Natural killer cell (primary cell): ENCODE results near the gene UAP1L1. TPM values are rescaled to one million over a fixed set of nuclear protein-coding genes. Genes with fewer than 3 reads are reported as not detected.
A peak's percentile ranks its signal among the peaks of the same experiment; 100 is the strongest.

Source experiments
- ATAC-seq, 3 donors: fragments of 150-1000 bp in 2 of 3; fragments of 200-7000 bp in 1 of 3; cut with Tn5 transposase; 1 replicate in 1 of 3; 2 replicates in 2 of 3; pipeline ENCODE4 v1.10.0; 2021; ENCODE audit warnings: mild to moderate bottlenecking in 2 of 3, moderate library complexity in 2 of 3
- DNase-seq, 2 donors: peaks; one replicate each; pipeline versions ENCODE4 v3.0.0 to v3.0.0-alpha.2; 2013 to 2021; ENCODE audit warnings: mixed read lengths in 1 of 2
- H3K27ac ChIP-seq: one replicate; pipeline ENCODE4 v1.5.1; 2013; ENCODE audit warnings: mild to moderate bottlenecking, low read length
- H3K27me3 ChIP-seq: one replicate; pipeline ENCODE4 v1.6.1; 2013; ENCODE audit warnings: low read length; ENCODE audit not compliant: control insufficient read depth, insufficient read depth
- H3K36me3 ChIP-seq: one replicate; pipeline ENCODE4 v1.6.1; 2013; ENCODE audit warnings: low read length; ENCODE audit not compliant: control insufficient read depth, insufficient read depth
- H3K4me1 ChIP-seq: one replicate; pipeline ENCODE4 v1.6.1; 2013; ENCODE audit warnings: low read length; ENCODE audit not compliant: control insufficient read depth, insufficient read depth
- H3K4me3 ChIP-seq: one replicate; pipeline ENCODE4 v1.5.1; 2013; ENCODE audit warnings: low read length
- H3K9me3 ChIP-seq: one replicate; pipeline ENCODE4 v1.6.1; 2013; ENCODE audit warnings: low read length; ENCODE audit not compliant: control insufficient read depth, insufficient read depth
- H3K27ac Mint-ChIP-seq, 2 donors: one replicate each; pipeline ENCODE4 v1.8.0; 2022; ENCODE audit warnings: mild to moderate bottlenecking in 2 of 2, mixed read lengths in 2 of 2, moderate library complexity in 1 of 2
- H3K27me3 Mint-ChIP-seq, 2 donors: one replicate each; pipeline ENCODE4 v1.8.0; 2022; ENCODE audit warnings: low read depth in 2 of 2, mixed read lengths in 2 of 2
- H3K36me3 Mint-ChIP-seq: one replicate; pipeline ENCODE4 v1.8.0; 2022; ENCODE audit warnings: mixed read lengths
- H3K4me1 Mint-ChIP-seq, 2 donors: one replicate each; pipeline ENCODE4 v1.8.0; 2022; ENCODE audit warnings: mixed read lengths in 2 of 2
- H3K4me3 Mint-ChIP-seq: one replicate; pipeline ENCODE4 v1.8.0; 2022; ENCODE audit warnings: mild to moderate bottlenecking, moderate library complexity, mixed read lengths
- H3K9me3 Mint-ChIP-seq, 2 donors: one replicate each; pipeline ENCODE4 v1.8.0; 2022; ENCODE audit warnings: mixed read lengths in 2 of 2
- WGBS: methylation state at CpG from one replicate; pipeline ENCODE4 v1.1.7; 2013; ENCODE audit warnings: missing lambda C conversion rate; ENCODE audit not compliant: insufficient coverage; 5-methylcytosine and 5-hydroxymethylcytosine counted together
- intact Hi-C: fragments of 100-400 bp; cut with micrococcal nuclease; formaldehyde crosslinking; loops from one replicate; pipeline ENCODE4 v1.14.2; 2022
- total RNA-seq, 4 donors: library from RNA; stranded (reverse); fragments of 120-200 nt in 1 of 4; gene quantifications; one replicate each; pipeline versions ENCODE4 v1.2.3 to v1.2.4, GENCODE V29; 2013 to 2022
- TF ChIP-seq, protein P1 (sequence below): fragments of 200-600 bp; IDR thresholded peaks from one replicate; pipeline ENCODE4 v1.8.0; 2022; ENCODE audit warnings: antibody characterized with exemption

UAP1L1 gene
- total RNA-seq, 3 donors from 2014 or later (not counting 1 experiment from before 2014, with no cell fraction given): 10.5 to 25.8 (median 19.3) TPM

DNA sequence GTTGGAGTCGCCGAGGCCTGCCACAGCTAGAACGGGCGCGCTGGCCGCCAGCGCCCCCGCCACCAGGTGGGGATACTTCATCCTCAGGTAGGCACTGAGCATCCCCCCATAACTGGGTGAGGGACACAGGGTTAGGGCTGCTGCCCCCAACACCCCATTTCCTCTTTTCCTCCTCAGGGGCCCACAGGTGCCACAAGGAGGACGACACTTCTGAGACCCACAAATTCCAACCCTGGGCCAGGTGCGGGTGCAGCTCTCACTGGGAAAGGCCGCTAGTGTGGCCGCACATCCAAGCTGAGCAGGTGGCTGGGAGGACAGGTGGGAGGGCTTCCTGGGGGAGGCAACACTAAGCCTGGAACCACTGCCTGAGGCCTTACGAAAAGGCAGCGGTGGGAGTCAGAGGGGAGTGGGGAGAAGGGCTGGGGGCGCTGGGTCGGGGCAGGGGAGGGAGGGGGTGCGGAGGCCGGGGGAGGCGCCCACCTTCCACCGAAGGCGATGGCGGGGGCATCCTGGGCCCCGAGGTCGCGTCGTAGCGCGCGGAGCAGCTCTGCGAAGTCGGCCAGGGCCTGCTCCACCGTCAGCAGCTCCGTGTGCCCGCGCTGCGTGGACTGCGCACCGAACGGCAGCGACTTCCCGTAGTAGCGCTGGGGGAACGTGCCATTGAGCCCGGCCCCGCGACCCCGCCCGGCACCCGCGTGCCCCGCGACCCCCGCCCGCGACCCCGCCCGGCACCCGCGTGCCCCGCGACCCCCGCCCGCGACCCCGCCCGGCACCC is 36.3 kb downstream of the UAP1L1 start:
- H3K27me3 Mint-ChIP-seq: no peaks in the 10 kb centered on the region
- peak in 1 of 2 donors; percentile 70 for DNase-seq
- no peaks in the 10 kb centered on the region for H3K9me3 Mint-ChIP-seq
- Histone ChIP-seq H3K27ac (no peak overlapping the region), H3K27me3 (no peaks in the 10 kb centered on the region), H3K36me3 (peaks cover 29% of the 10 kb centered on the region), H3K4me1 (peaks cover 18% of the 10 kb centered on the region), H3K4me3 (no peak overlapping the region), H3K9me3 (no peaks in the 10 kb centered on the region)
- WGBS: 30% methylated on average over 66 of the region's 66 CpGs
- ATAC-seq: peak in 2 of 3 donors; percentile 32 to 52
- H3K27ac Mint-ChIP-seq: no peak overlapping the region
- TF ChIP-seq, protein P1, sequence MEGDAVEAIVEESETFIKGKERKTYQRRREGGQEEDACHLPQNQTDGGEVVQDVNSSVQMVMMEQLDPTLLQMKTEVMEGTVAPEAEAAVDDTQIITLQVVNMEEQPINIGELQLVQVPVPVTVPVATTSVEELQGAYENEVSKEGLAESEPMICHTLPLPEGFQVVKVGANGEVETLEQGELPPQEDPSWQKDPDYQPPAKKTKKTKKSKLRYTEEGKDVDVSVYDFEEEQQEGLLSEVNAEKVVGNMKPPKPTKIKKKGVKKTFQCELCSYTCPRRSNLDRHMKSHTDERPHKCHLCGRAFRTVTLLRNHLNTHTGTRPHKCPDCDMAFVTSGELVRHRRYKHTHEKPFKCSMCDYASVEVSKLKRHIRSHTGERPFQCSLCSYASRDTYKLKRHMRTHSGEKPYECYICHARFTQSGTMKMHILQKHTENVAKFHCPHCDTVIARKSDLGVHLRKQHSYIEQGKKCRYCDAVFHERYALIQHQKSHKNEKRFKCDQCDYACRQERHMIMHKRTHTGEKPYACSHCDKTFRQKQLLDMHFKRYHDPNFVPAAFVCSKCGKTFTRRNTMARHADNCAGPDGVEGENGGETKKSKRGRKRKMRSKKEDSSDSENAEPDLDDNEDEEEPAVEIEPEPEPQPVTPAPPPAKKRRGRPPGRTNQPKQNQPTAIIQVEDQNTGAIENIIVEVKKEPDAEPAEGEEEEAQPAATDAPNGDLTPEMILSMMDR: no peak
- intact Hi-C loops: no loop called here
- no peak overlapping the region for H3K4me3 Mint-ChIP-seq
- H3K4me1 Mint-ChIP-seq: no peaks in the 10 kb centered on the region
- H3K36me3 Mint-ChIP-seq: no peaks in the 10 kb centered on the region

DNA sequence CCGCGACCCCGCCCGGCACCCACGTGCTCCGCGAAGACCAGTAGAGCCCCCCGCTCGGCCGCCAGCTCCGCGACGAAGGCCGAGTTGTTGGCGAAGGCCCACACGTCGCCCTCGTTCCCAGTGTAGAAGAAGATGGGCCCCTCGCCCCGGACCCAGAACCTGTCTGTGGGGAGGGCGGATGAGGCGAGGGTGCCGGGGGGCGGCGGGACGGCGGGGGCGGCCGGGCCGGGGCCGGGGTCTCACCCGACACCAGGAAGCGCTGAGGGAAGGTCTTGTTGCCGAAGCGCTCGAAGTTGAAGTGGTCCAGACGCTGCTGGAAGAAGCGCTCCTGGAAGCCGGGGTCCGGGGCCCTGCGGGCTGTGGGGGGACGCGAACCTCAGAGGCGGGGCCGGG is 36.9 kb downstream of the UAP1L1 start:
- H3K36me3 ChIP-seq: peaks cover 25% of the 10 kb centered on the region
- TF ChIP-seq, protein P1: no peak
- peak overlapping the region; percentile 75 for H3K4me3 Mint-ChIP-seq
- H3K4me1 ChIP-seq: peaks cover 18% of the 10 kb centered on the region
- H3K36me3 Mint-ChIP-seq: no peaks in the 10 kb centered on the region
- under 1% methylated on average over 45 of the region's 45 CpGs for WGBS
- H3K9me3 Mint-ChIP-seq: no peaks in the 10 kb centered on the region
- no peaks in the 10 kb centered on the region for H3K27me3 ChIP-seq
- H3K27ac Mint-ChIP-seq: no peak overlapping the region
- intact Hi-C loops: no loop called here
- no peaks in the 10 kb centered on the region for H3K9me3 ChIP-seq
- no peak overlapping the region for H3K27ac ChIP-seq
- DNase-seq: no peak
- no peaks in the 10 kb centered on the region for H3K4me1 Mint-ChIP-seq
- peak overlapping the region; percentile 48 for H3K4me3 ChIP-seq
- peak; percentile 10 to 11 (median 10) for ATAC-seq
- H3K27me3 Mint-ChIP-seq: no peaks in the 10 kb centered on the region

DNA sequence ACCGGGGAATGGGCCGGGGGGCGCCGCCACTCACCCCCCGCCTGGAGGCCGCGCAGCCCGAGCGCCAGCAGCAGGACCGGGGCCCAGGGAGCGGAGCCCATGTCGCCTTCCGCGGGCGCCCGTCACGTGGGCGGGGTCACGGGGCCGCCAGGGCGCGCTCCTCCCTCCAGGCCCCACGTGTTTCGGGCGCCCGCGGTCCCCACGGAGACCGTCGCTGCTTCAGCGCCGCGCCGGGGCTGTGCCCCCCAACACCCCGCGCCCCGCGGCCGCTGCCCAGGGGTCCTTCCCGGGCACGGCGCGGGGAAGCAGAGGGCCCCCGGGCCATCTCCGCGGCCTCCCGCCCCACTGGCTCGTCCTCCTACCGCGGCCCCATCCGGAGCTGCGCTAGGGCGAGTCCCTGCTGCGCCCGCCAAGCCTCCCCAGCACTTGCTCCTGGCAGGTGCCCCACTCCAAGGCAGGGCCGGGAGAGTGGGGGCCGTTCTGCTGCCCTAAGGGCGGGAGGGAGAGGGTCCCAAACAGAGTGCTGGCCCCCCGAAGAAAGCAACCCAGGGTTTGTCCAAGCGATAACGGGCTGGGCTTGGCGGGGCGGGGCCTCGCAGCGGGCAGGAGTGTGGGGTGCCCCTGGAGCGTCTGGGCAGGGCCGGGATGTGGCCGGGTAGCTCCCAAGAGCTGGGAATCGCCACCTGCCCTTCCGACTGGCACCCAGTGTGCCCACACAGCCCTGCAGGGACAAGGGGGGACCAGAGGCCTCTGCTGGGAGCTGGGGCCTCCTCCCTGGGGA is 37.5 kb downstream of the UAP1L1 start, which contains the start of gene DPP7:
Gene DPP7, minus strand, starts transcription at position 121 of the 781 bp plus-strand sequence. Its CDS starts 20 bp downstream, at position 101.
- ATAC-seq: peak; percentile 95 to 96 (median 96)
- 3% methylated on average over 70 of the region's 70 CpGs for WGBS
- TF ChIP-seq, protein P1: no peak
- H3K4me1 ChIP-seq: peaks cover 18% of the 10 kb centered on the region
- Mint-ChIP-seq H3K4me3 (peak within 1 kb of the TSS; percentile 75), H3K36me3 (no peaks in the 10 kb centered on the region), H3K27me3 (no peaks in the 10 kb centered on the region), H3K9me3 (no peaks in the 10 kb centered on the region), H3K4me1 (no peaks in the 10 kb centered on the region), H3K27ac (no peak within 1 kb of the TSS)
- H3K27me3 ChIP-seq: no peaks in the 10 kb centered on the region
- no peaks in the 10 kb centered on the region for H3K9me3 ChIP-seq
- intact Hi-C loops: loop anchor here (5.0 kb wide), 1 partner anchor 112 kb away; the partner anchor contains the start of genes CYSRT1 and RNF224
- peak within 1 kb of the TSS; percentile 33 for H3K27ac ChIP-seq
- peaks cover 20% of the 10 kb centered on the region for H3K36me3 ChIP-seq
- H3K4me3 ChIP-seq: peak within 1 kb of the TSS; percentile 48
- peak; percentile 82 to 91 for DNase-seq
